Kidney (tissue), 14 donors: ENCODE data around the gene ZBTB7C. TPM values are rescaled to one million over a fixed set of nuclear protein-coding genes. Genes with fewer than 3 reads are reported as not detected.

Source experiments
- DNase-seq, 5 donors: peaks; one replicate each; pipeline ENCODE4 v3.0.0-alpha.2; 2013 to 2020
- FAIRE-seq: peaks from 2 replicates; lab custom pipeline; 2012; peaks lifted over from hg19 to GRCh38; lab: Jason Lieb, UNC
- H3K27ac ChIP-seq, 2 donors: one replicate each; pipeline ENCODE4 v1.7.0; 2013; ENCODE audit warnings: low read depth in 2 of 2, low read length in 2 of 2, inconsistent platforms in 1 of 2
- H3K27me3 ChIP-seq: one replicate; pipeline ENCODE4 v1.7.1; 2013; ENCODE audit warnings: low read length, inconsistent platforms; ENCODE audit not compliant: control insufficient read depth, insufficient read depth
- H3K36me3 ChIP-seq, 3 donors: one replicate each; pipeline versions ENCODE4 v1.7.0 to v1.7.1; 2013; ENCODE audit warnings: low read length in 3 of 3, control low read depth in 1 of 3, inconsistent platforms in 1 of 3; ENCODE audit not compliant: insufficient read depth in 3 of 3, control insufficient read depth in 2 of 3
- H3K4me1 ChIP-seq, 3 donors: one replicate each; pipeline versions ENCODE4 v1.7.0 to v1.7.1; 2013; ENCODE audit warnings: low read length in 3 of 3, inconsistent platforms in 1 of 3, low read depth in 1 of 3; ENCODE audit not compliant: control insufficient read depth in 2 of 3, insufficient read depth in 2 of 3
- H3K4me3 ChIP-seq, 3 donors: one replicate each; pipeline versions ENCODE4 v1.7.0 to v1.8.1; 2013; ENCODE audit warnings: low read length in 3 of 3, control low read depth in 1 of 3, inconsistent platforms in 1 of 3
- H3K9ac ChIP-seq, 3 donors: one replicate each; pipeline versions ENCODE4 v1.7.0 to v1.7.1; 2013; ENCODE audit warnings: low read length in 3 of 3, control low read depth in 1 of 3, inconsistent platforms in 1 of 3
- H3K9me3 ChIP-seq, 3 donors: one replicate each; pipeline versions ENCODE4 v1.7.0 to v1.7.1; 2013; ENCODE audit warnings: low read length in 3 of 3, control low read depth in 1 of 3, inconsistent platforms in 1 of 3; ENCODE audit not compliant: control insufficient read depth in 2 of 3, insufficient read depth in 1 of 3
- CTCF ChIP-seq: IDR thresholded peaks from 3 replicates; pipeline ENCODE4 v1.5.1; 2012; ENCODE audit warnings: mild to moderate bottlenecking, moderate library complexity, borderline replicate concordance; ENCODE audit not compliant: insufficient read depth; ENCODE audit errors: extremely low read depth
- intact Hi-C: fragments of 100-400 bp; cut with DNase I; formaldehyde crosslinking; loops from one replicate; pipeline ENCODE4 v1.11.1; 2022
- polyA plus RNA-seq: library from polyadenylated mRNA; stranded (reverse); fragments of 350-450 nt; fragmentation: Illumina TruSeq; extraction: RNeasy Lipid Tissue Mini Kit (QIAGEN cat#74804); gene quantifications from one replicate; pipeline ENCODE4 v1.2.3, GENCODE V29; 2014; ENCODE audit warnings: low read depth, low replicate concordance; ENCODE audit not compliant: insufficient read depth
- total RNA-seq: library from RNA; stranded (reverse); fragmentation: NEBNext Ultra II Directional; extraction: Animal tissue kit (Norgen Biotek cat#: 25700); gene quantifications from one replicate; pipeline ENCODE4 v1.2.1, GENCODE V29; 2021
- donor health status: control.
- donor health status: control.
- donor health status: control.
- donor health status: control.
- donor health status: control.
- donor health status: DM: yes; HTN: yes; CAD: no.
- donor health status: Normal renal cell carcinoma (clear cell type).

Gene ZBTB7C
- total and polyA plus RNA-seq, 2 donors from 2014 or later: 1.8 to 13.8 TPM

- H3K27ac ChIP-seq: no peak overlapping the region
- H3K27me3 ChIP-seq: no peaks in the 10 kb centered on the region
- no peak for TF ChIP-seq CTCF
- H3K4me3 ChIP-seq: no peak overlapping the region
- no peaks in the 10 kb centered on the region for H3K4me1 ChIP-seq
- FAIRE-seq (no peak), DNase-seq (no peak)
- H3K9me3 ChIP-seq: no peaks in the 10 kb centered on the region
- intact Hi-C loops: no loop called here
- H3K36me3 ChIP-seq: no peaks in the 10 kb centered on the region
- no peak overlapping the region for H3K9ac ChIP-seq
Observed at GRCh38 chr18:48351216-48352050, 57.8 kb downstream of the ZBTB7C start.

DNA sequence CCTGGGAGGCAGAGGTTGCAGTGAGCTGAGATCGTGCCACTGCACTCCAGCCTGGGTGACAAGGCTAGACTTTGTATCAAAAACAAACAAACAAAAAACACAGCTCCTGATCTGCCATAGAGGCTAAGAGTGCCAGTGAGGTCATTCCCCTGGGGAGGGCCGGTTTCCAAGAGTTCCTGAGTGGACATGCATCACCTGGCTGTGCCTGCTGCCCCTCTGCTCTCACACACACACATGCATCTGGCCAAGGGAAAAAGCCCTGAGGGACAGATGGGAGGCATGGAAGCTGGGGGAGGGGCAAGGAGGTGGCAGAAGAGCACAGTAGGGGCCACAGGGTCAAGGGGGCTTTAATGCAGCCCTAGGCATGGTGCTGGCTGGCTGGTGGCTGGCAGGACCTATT lies 60.4 kb downstream of the ZBTB7C start:
- H3K27me3 ChIP-seq: no peaks in the 10 kb centered on the region
- H3K4me3 ChIP-seq: no peak overlapping the region
- intact Hi-C loops: no loop called here
- H3K4me1 ChIP-seq: no peaks in the 10 kb centered on the region
- FAIRE-seq (no peak), DNase-seq (peak in 1 of 5 donors; percentile 27)
- H3K9ac ChIP-seq: no peak overlapping the region
- no peak for TF ChIP-seq CTCF
- H3K36me3 ChIP-seq: no peaks in the 10 kb centered on the region
- no peaks in the 10 kb centered on the region for H3K9me3 ChIP-seq
- no peak overlapping the region for H3K27ac ChIP-seq

- DNase-seq: no peak
- H3K27me3 ChIP-seq: no peaks in the 10 kb centered on the region
- no peak overlapping the region for H3K27ac ChIP-seq
- no peaks in the 10 kb centered on the region for H3K4me1 ChIP-seq
- no peak overlapping the region for H3K9ac ChIP-seq
- H3K4me3 ChIP-seq: no peak overlapping the region
- no peak for TF ChIP-seq CTCF
- H3K36me3 ChIP-seq: no peaks in the 10 kb centered on the region
- no peak for FAIRE-seq
- H3K9me3 ChIP-seq: no peaks in the 10 kb centered on the region
- intact Hi-C loops: no loop called here
Observed at GRCh38 chr18:48347756-48348326, 61.3 kb downstream of the ZBTB7C start.
